Measurements from ENCODE around the gene KIAA0513. TPM values are rescaled to one million over a fixed set of nuclear protein-coding genes. Genes with fewer than 3 reads are reported as not detected.
A peak's percentile ranks its signal among the peaks of the same experiment; 100 is the strongest.

KIAA0513 gene
- total and polyA plus RNA-seq, 2 of the 13 experiments (the other 11 are each of a cell fraction or from before 2014, with no cell fraction given): 1.8 TPM

DNA sequence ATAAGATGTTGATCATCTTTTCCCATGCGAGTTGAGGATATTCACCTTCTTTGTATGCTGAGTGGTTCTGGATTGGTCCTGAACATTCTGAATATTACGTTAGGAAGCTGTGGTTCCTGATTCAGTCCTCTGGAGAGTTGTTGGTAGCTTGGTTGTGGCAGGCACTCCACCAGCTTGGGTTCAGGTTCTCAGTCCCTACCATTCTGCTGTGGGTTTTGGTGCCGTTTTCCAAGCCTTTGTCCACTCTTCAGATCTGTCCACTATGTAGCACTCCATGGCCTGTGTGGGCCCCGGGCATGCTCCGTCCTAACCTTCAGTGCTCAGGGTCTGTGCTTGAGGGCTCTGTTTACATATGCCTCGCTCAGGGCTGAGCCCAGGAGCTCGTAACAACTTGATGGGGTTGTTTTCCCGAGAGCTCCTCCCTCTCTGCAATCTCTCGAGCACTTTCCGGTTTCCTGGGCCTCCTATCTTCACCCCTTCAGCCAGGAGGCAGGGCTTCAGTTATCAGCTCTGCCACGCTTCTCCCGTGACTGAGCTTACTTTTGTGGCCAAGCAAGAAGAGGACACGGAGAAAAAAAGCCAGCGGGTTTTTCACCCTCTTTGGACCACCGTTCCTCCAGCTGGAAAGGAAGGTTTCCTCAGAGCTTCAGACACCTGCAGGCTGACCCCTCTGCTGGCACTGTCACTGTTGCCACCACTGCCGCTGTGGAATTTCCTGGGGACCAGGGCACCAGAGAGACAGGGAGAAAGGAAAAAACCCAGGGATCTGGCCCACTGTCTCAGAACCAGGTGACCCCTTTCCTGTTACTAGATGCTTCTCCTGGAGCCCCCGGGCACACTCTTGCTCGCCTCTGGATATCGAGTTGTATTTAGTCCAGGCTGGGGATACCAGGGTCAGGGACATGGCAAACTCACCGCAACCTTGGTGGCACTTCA is 19.6 kb downstream of the KIAA0513 start (continued):
- TF ChIP-seq ZMYM3 (CRISPR knock-in tag; IDR thresholded peaks at IDR 0.05): 0 out of 2 replicates have a peak, but pooled peaks have one; percentile 37
- TF ChIP-seq SOX5 (CRISPR knock-in tag; IDR thresholded peaks at IDR 0.05; ENCODE audit: borderline replicate concordance): no peak
- no peak for TF ChIP-seq KDM5A (IDR thresholded peaks at IDR 0.05; ENCODE audit: borderline replicate concordance, low read length)
- TF ChIP-seq FOXJ3 (CRISPR knock-in tag; IDR thresholded peaks at IDR 0.05; ENCODE audit: borderline replicate concordance): peak; percentile 49; the same call in 1 of the 2 replicates
- peak; percentile 32; the same call in 1 of the 2 replicates for TF ChIP-seq ELF1 (CRISPR knock-in tag; IDR thresholded peaks at IDR 0.05)
- 0 out of 2 replicates have a peak, but pooled peaks have one; percentile 30 for TF ChIP-seq ZNF331 (CRISPR knock-in tag; IDR thresholded peaks at IDR 0.05)
- TF ChIP-seq, protein P1, sequence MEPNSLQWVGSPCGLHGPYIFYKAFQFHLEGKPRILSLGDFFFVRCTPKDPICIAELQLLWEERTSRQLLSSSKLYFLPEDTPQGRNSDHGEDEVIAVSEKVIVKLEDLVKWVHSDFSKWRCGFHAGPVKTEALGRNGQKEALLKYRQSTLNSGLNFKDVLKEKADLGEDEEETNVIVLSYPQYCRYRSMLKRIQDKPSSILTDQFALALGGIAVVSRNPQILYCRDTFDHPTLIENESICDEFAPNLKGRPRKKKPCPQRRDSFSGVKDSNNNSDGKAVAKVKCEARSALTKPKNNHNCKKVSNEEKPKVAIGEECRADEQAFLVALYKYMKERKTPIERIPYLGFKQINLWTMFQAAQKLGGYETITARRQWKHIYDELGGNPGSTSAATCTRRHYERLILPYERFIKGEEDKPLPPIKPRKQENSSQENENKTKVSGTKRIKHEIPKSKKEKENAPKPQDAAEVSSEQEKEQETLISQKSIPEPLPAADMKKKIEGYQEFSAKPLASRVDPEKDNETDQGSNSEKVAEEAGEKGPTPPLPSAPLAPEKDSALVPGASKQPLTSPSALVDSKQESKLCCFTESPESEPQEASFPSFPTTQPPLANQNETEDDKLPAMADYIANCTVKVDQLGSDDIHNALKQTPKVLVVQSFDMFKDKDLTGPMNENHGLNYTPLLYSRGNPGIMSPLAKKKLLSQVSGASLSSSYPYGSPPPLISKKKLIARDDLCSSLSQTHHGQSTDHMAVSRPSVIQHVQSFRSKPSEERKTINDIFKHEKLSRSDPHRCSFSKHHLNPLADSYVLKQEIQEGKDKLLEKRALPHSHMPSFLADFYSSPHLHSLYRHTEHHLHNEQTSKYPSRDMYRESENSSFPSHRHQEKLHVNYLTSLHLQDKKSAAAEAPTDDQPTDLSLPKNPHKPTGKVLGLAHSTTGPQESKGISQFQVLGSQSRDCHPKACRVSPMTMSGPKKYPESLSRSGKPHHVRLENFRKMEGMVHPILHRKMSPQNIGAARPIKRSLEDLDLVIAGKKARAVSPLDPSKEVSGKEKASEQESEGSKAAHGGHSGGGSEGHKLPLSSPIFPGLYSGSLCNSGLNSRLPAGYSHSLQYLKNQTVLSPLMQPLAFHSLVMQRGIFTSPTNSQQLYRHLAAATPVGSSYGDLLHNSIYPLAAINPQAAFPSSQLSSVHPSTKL (CRISPR knock-in tag; IDR thresholded peaks at IDR 0.05): peak; percentile 43; the same call in 1 of the 2 replicates
- no peak for TF ChIP-seq STAT5B (CRISPR knock-in tag; IDR thresholded peaks at IDR 0.05)
- TF ChIP-seq, protein P2, sequence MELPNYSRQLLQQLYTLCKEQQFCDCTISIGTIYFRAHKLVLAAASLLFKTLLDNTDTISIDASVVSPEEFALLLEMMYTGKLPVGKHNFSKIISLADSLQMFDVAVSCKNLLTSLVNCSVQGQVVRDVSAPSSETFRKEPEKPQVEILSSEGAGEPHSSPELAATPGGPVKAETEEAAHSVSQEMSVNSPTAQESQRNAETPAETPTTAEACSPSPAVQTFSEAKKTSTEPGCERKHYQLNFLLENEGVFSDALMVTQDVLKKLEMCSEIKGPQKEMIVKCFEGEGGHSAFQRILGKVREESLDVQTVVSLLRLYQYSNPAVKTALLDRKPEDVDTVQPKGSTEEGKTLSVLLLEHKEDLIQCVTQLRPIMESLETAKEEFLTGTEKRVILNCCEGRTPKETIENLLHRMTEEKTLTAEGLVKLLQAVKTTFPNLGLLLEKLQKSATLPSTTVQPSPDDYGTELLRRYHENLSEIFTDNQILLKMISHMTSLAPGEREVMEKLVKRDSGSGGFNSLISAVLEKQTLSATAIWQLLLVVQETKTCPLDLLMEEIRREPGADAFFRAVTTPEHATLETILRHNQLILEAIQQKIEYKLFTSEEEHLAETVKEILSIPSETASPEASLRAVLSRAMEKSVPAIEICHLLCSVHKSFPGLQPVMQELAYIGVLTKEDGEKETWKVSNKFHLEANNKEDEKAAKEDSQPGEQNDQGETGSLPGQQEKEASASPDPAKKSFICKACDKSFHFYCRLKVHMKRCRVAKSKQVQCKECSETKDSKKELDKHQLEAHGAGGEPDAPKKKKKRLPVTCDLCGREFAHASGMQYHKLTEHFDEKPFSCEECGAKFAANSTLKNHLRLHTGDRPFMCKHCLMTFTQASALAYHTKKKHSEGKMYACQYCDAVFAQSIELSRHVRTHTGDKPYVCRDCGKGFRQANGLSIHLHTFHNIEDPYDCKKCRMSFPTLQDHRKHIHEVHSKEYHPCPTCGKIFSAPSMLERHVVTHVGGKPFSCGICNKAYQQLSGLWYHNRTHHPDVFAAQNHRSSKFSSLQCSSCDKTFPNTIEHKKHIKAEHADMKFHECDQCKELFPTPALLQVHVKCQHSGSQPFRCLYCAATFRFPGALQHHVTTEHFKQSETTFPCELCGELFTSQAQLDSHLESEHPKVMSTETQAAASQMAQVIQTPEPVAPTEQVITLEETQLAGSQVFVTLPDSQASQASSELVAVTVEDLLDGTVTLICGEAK (IDR thresholded peaks at IDR 0.05): no peak
- TF ChIP-seq, protein P2 (CRISPR knock-in tag; IDR thresholded peaks at IDR 0.05): 0 out of 2 replicates have a peak, but pooled peaks have one; percentile 45
- TF ChIP-seq ZNF12 (CRISPR knock-in tag; IDR thresholded peaks at IDR 0.05): 0 out of 2 replicates have a peak, but pooled peaks have one; percentile 12
- TF ChIP-seq, protein P3, sequence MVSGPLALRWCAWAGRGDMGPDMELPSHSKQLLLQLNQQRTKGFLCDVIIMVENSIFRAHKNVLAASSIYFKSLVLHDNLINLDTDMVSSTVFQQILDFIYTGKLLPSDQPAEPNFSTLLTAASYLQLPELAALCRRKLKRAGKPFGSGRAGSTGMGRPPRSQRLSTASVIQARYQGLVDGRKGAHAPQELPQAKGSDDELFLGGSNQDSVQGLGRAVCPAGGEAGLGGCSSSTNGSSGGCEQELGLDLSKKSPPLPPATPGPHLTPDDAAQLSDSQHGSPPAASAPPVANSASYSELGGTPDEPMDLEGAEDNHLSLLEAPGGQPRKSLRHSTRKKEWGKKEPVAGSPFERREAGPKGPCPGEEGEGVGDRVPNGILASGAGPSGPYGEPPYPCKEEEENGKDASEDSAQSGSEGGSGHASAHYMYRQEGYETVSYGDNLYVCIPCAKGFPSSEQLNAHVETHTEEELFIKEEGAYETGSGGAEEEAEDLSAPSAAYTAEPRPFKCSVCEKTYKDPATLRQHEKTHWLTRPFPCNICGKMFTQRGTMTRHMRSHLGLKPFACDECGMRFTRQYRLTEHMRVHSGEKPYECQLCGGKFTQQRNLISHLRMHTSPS (CRISPR knock-in tag; IDR thresholded peaks at IDR 0.05; ENCODE audit: low read depth): 0 out of 2 replicates have a peak, but pooled peaks have one; percentile 20

Data from HepG2 (cell line).